Activated T-helper 1 cell treated with anti-CD3 and anti-CD28 coated beads, Interleukin-2, amount 50 U/mL, for 16 hours (primary cell): ENCODE measurements around the gene PTPN11.
"Not testable (repeated sequence)": the region's sequence is repeated elsewhere in the genome, so short reads cannot be mapped to it uniquely, and the experiment has no call there.

Experiments used
- DNase-seq, 2 donors: peaks; one replicate each; pipeline ENCODE4 v3.0.0-alpha.2; 2020; ENCODE audit warnings: low read depth in 1 of 2, low spot score in 1 of 2

Gene PTPN11

DNA sequence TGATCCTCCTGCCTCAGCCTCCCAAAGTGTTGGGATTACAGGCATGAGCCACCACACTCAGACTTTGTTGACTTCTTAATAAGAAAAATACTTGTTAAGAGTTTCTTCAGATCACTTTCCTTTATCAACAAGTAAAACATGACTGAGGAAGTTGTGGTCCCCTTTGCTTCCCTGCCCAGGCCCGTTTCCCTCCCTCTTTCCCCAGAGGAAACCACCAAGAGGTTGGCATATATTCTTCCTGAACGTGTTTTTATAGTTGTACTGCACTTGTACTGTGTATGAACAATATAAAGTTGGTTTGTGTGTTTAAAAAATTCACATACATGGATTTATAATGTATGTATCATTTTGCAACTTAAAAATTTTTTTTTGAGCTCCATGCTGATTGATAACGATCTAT is 28.4 kb downstream of the PTPN11 start:
- DNase-seq: no peak

DNA sequence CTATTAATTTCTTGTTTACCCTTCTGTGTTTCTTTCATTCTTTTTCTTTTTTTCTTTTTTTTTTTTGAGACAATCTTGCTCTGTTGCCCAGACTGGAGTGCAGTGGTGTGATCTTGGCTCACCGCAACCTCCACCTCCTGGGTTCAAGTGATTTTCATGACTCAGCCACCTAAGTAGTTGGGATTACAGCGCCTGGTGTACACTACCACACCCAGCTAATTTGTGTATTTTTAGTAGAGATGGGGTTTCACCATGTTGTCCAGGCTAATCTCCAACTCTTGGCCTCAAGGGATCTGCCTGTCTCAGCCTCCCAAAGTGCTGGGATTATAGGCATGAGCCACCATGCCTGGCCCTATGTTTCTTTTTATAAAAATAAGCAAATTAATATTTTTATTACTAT is 29.4 kb downstream of the PTPN11 start:
- DNase-seq: not testable (repeated sequence)

DNA sequence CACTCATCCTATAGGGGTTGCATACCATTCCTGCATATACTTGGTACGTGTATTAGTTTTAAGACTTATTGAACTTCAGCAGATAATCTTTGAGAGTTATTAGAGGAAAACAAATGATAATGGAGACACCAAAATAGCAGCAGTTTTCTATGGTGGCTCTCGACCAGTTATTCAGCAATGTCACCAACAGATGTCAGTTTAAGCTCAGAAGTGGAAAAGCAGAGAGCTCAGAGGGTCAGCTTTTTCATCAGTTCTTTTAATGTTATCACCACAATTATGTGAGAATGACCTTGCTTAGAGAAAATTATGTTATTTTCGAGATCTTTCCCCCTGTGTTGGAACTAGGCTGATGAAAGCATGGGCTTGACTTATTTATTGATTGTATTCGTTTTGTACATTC is 32.0 kb downstream of the PTPN11 start:
- DNase-seq: no peak

DNA sequence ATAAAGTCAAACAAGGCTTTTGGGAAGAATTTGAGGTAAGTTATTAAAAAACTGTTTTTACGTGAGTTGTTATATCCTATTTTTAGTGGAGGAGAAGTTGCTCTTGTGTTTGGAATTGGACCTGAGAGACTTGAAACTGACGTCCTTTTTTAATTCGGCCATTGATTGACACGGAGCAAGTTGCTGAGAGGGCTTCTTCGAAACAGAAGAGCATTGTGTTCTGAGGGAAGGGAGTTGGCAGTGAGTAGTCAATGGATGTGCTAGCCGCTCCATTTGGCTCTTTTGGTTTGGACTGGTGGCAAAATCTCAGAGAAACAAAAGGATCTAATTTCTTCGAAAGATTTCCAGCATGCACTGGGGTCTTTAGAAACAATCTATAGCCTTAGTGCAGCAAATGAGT is 37.3 kb downstream of the PTPN11 start:
- no peak for DNase-seq

DNA sequence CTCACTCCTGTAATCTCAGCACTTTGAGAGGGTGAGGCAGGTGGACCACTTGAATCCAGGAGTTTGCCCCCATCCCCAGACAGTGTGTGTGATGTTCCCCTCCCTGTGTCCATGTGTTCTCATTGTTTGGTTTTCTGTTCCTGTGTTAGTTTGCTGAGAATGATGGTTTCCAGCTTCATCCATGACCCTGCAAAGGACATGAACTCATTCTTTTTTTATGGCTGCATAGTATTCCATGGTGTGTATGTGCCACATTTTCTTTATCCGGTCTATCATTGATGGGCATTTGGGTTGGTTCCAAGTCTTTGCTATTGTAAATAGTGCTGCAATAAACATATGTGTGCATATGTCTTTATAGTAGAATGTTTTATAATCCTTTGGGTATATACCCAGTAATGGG is 38.4 kb downstream of the PTPN11 start:
- not testable (repeated sequence) for DNase-seq

DNA sequence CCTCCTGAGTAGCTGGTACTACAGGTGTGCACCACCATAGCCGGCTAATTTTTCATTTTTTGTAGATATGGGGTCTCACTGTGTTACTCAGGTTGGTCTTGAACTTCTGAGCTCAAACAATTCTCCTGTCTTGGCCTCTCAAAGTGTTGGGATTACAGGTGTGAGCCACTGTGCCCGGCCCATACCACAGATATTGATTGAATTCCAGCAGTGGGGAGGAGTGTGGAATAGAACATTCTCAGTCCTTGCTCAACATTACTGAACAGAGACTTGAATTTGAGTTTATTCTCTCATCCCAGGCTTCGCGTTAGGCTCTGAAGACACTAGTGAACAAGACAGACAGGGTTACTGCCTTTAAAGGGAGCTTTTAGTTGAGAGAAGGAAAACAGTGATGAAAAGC is 39.6 kb downstream of the PTPN11 start:
- no peak for DNase-seq

DNA sequence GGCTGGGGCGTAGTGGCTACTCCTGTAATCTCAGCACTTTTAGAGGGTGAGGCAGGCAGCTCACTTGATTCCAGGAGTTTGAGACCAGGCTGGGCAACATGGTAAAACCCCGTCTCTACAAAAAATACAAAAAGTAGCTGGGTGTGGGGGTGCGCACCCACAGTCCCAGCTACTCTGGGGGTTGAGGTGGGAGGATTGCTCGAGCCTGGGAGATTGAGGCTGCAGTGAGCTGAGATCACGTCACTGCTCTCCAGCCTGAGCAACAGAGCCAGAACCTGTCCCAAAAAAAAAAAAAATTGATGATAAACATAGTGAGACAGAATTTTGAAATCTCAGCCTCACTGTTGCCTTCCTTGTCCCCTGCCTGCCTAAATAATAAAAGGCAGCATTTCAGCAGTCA is 40.0 kb downstream of the PTPN11 start:
- no peak for DNase-seq

DNA sequence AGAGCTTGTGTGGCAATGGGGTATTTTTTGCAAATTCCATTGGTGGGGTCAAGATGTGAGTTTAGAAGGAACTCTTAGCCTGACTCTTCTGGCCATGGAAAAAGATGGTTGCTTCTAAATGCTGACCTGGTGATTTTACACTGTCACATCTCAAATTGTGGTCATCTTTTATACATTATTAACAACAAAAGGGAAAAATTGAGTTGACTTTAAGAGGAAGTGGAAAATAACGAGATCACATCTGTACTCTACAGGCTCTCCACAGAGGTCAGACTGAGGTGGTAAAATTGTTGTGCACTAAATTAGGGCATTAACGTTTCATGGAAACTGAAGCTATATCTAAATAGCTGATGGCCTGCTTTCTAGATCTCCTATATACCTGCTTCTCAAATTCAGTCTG is 44.7 kb downstream of the PTPN11 start:
- DNase-seq: no peak

DNA sequence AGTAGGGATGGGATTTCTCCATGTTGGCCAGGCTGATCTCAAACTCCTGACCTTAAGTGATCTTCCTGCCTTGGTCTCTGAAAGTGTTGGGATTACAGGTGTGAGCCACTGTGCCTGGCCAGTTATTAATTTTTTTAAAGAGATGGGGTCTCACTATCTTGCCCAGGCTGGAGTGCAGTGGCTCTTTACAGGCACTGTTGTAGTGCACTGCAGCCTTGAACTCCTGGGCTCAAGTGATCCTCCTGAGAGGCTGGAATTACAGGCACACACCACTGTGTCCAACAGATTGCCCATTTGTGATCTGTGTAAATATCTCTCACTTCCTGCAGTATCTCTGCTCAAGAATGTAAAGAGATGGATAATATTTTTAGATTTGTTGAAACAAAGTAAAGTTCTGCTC is 45.9 kb downstream of the PTPN11 start:
- no peak for DNase-seq

DNA sequence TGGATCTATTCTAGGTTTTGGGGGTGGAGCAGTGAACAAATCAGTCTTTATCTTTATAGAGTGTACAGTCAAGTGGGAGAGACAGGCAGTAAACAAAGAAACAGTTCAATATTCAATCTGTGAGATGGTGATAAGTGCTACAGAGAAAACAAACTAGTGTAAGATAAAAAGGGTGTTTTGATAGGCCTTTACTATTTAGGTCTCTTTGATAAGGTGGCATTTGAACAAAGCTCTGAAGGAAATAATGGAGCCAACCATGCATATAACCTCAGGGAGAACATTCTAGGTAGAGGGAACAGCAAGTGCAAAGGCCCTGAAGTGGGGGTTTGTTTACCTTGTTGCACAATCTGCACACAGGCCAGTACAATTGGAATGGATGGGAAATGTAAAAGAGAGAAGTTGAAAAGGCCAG is 47.3 kb downstream of the PTPN11 start:
- no peak for DNase-seq

DNA sequence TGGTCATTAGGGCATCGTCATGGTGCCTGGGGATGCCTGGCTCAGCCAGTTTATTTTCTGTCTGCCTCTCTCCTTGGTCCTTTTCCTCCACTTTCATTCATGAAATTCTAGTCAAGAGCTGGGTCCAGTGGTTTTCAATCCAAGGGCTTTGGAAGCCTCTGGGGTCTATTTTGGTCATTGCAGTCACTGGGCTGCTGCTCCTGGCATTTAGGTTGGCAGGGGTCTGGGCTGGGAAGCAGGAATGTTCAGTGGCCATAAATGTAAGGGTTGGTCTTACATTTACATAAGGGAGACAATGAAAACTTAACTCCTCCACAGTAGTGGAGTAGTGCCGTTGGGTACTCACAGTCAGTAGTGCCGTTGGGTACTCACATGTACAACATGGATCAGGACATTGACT is 48.1 kb downstream of the PTPN11 start:
- DNase-seq: no peak

DNA sequence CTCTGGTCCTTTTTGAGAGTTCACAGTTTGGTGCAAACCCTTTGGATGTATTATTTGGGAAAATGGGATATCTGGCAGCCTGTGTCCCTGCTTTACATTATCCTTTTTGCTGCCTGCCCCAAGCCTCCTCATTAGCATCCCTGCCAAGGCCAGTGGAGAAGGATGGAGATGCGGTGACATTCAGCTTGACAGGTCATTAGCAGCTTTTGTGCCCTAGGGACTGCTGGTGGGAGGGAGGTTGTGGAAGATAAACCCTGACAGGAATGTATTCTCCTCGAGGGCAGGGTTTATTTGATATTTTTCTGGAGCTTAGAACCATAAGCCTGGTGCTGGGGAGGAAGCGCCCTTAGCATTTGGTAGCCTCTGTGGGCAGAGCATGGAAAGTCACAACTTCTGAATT is 49.3 kb downstream of the PTPN11 start:
- no peak for DNase-seq

DNA sequence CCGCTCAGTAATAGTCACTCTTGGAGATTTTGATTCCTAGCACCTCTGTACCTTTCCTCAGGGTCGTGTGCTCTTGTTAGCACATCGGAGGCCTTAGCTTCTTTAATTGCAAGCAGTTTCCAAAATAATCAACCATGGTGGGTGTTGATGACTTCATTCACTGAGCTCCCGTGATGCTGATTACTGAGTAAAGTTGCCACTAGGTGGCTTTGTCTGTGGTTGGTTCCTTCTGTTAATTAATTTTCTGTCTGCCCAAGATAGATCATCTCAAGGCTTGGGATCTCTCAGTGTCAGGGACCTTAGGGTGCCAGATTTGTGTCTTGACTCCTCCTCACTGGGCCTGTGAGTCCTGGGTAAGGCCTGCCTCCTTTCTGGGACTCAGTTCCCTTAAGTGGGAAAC is 54.3 kb downstream of the PTPN11 start:
- DNase-seq: no peak

DNA sequence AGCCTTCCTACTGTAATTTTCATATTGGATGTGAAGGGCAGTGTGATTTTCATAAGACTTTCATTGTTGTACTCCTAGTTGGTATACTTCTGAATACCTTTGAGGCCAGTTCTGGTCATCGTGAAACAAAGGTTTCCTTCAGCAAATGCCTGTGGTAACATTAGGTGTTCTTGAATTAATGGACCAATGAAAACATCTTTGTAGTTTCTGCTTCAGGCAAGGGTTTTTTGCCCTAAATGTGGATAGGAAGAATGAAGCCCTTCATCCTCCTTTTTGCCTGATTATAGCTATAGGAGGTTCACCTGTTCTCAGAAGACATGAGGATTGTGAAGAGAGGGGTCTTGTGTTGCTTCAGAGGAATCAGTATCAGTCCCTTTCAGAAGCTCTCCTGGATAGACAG is 60.7 kb downstream of the PTPN11 start:
- no peak for DNase-seq

DNA sequence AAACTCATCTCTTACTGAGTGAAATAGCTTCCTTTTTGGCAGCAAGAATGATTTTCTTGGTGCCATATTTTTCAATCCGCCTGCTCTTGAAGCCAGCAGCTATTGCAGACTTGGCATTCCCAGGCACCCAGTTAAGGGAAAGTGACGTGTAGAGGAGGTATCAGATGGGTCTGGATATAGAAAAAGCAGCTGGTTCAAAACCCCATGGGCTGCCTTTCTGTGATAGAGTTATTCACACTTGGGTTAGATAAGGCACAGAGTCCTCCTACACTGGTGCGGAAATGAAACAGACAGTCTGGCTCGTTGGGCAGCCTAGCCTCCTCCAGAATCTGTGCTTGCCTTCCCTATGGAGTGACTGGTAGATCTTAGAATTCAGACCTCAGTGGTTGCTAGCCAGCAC is 62.2 kb downstream of the PTPN11 start:
- no peak for DNase-seq

DNA sequence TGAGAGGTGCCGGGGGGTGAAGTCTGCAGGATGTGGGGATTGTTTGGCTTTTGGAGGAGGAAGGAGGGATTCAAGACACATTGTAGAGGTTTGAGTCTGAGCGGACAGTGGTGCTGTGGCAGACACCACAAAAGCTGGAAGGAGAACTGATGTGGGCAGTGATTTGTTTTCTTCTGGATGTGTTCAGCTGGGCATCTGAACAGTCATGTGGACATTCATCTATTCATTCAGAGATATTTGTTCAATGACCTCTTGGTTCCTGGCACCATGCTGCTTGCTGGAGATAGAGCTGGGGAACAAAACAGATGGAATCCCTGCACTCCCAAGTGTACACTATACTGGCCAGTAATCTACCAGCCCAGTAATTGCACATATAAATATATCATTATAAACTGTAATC is 64.0 kb downstream of the PTPN11 start:
- DNase-seq: no peak

DNA sequence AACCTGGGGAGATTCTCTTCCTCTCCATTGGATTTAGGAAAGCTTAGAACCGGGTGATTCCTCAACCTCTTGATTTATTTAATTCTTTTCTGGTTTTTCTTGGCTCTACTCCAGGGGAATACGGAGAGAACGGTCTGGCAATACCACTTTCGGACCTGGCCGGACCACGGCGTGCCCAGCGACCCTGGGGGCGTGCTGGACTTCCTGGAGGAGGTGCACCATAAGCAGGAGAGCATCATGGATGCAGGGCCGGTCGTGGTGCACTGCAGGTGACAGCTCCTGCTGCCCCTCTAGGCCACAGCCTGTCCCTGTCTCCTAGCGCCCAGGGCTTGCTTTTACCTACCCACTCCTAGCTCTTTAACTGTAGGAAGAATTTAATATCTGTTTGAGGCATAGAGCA is 67.6 kb downstream of the PTPN11 start:
- no peak for DNase-seq

DNA sequence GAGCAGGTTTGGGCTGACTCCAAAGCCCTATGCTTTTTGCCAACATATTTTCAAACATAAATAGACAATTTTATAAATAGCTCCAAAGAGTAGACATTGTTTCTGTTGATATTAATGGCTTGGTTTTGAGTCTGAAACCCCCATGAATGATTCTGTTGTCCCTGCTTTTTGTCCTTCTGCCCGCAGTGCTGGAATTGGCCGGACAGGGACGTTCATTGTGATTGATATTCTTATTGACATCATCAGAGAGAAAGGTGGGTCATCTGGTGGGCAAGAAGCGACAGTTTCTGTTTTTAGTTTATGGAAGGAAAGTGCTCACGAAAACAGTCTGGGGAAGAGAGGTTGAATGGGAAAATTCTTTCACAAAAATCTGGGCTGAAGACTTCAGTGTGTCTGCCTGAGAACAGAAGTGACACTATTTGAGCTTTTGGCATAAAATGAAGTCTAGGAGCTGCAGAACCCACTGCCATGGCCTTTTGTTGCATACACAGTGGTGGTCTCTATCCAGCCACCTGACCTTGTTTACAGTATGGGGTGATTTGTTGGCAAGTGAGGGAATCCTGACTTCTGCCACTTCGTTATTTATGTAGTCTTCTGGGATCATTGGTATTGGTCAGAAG is 69.6 kb downstream of the PTPN11 start:
- DNase-seq: no peak

DNA sequence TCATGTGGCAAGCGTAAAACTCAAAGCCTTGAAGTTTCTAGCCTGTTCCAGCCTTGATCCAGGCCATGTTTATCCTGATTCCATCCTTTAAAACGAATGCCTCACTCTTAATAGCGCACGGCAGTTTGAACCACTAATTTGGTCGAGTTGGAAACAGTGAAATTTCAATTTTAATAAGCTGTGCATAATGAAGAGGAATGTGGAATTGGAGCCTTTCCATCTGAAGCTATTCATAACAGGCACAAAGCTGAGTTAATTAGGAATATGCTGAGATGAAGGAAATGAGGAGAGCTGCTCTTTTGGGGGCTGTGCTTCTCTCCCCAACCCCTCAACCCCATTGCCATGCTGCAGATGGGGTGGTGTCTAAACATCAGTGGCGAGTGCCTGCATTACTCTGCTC is 70.7 kb downstream of the PTPN11 start:
- no peak for DNase-seq

DNA sequence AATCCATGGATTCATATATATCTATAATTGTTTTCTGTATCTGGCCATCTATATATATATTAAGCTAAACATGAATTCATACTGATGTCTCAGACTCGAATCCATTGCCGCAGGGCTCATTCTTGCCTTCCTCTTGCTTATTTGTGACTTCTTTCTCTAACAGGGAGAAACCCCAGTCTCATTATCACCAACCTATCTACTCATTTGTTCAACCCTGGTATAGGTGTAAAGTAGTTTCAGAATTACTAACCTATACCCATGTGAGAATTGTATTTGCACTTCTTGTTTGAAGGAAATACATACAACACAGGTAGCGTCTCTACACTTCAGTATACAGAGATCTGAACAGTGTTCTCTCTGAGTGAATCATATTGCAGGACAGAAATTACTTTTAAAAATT is 77.7 kb downstream of the PTPN11 start:
- no peak for DNase-seq

DNA sequence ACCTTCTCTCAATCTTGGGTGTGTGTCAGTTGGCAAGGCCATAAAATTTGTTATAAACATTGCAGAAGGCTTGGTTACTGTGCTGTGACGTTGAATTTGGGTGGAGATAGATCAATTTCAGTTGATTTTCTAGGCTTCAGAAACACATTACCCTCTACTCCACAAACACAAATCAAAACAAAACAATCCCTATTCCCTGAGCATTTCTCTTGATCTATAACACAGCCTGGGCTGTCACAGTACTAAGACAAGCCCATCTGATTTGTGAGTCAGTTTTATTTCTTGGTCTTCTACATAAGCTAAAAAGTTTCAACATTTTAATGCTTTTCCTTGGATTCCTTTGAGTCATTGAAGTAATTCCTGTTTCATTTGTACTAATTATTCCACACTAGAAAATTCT is 79.8 kb downstream of the PTPN11 start:
- no peak for DNase-seq

DNA sequence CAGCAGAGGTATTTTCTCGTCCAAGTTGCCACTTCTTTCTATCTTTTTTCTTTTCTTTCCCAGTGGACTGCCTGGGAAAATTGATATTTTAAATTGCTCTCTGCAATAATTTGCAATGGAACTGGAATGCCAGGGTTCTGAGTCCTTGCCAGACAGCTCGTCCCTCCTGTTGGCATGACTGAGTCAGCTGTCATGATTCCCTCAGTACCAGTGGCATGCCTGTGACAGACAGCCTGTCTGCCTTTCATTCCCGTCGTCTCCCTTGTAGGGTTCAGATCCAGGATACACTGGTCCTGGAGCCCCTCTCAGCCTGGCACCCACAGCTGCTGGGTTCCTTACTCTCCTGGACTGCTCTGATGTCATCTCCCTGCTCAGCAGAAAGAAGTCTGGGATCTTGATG is 84.8 kb downstream of the PTPN11 start:
- no peak for DNase-seq

DNA sequence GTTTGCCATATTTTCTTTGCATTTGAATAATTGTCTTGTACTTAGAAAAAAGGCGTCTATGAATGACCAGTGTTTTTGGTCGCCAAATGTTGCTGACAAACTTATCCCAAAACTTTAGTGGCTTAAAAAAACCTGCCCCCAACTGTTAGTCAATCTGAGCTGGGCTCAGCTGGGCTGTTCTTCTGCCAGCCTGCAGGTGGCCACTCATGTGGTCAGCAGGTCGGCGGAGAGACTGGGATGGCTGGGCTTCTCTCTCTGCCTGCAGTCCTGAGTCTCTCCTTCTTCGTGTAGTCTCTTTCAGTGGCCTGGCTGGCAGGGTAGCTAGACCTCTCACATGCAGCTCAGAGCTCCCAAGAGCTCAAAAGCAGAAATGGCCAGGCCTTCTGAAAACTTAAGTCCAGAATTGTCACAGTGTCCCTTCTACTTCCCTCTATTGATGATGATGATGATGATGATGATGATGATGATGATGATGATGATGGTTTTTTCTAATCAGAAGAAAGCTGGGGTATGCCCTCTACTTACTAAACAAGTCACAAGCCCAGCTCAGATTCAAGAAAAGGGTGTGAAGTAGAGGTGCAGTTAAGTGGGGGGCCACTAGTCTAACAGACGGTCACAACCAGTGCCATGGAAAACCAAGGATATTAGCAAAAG is 87.9 kb downstream of the PTPN11 start:
- no peak for DNase-seq
